Parathyroid adenoma (tissue), 2 donors: ENCODE results near the gene DGKD.
A peak's percentile ranks its signal among the peaks of the same experiment; 100 is the strongest.

Experiments used
- H2AFZ ChIP-seq: fragments of 300-600 bp; sonication (generic); one replicate; pipeline ENCODE4 v1.7.0; 2017; ENCODE audit warnings: antibody characterized with exemption, mild to moderate bottlenecking
- H3K27ac ChIP-seq: fragments of 300-600 bp; sonication (generic); one replicate; pipeline ENCODE4 v1.7.0; 2017
- H3K27me3 ChIP-seq: fragments of 300-600 bp; sonication (generic); one replicate; pipeline ENCODE4 v1.7.0; 2017; ENCODE audit warnings: low read length; ENCODE audit not compliant: control insufficient read depth, insufficient read depth
- H3K36me3 ChIP-seq: fragments of 300-600 bp; sonication (generic); one replicate; pipeline ENCODE4 v1.7.0; 2017; ENCODE audit warnings: low read length; ENCODE audit not compliant: control insufficient read depth, insufficient read depth
- H3K4me1 ChIP-seq: fragments of 300-600 bp; sonication (generic); one replicate; pipeline ENCODE4 v1.7.0; 2017; ENCODE audit warnings: control low read depth
- H3K4me2 ChIP-seq: fragments of 300-600 bp; sonication (generic); one replicate; pipeline ENCODE4 v1.7.0; 2017; ENCODE audit warnings: low read length
- H3K4me3 ChIP-seq: fragments of 300-600 bp; sonication (generic); one replicate; pipeline ENCODE4 v1.7.0; 2017; ENCODE audit warnings: low read depth, low read length
- H3K79me2 ChIP-seq: fragments of 300-600 bp; sonication (generic); one replicate; pipeline ENCODE4 v1.7.0; 2017; ENCODE audit warnings: control low read depth
- H3K9ac ChIP-seq: fragments of 300-600 bp; sonication (generic); one replicate; pipeline ENCODE4 v1.7.0; 2017; ENCODE audit warnings: mild to moderate bottlenecking
- H3K9me3 ChIP-seq: fragments of 300-600 bp; sonication (generic); one replicate; pipeline ENCODE4 v1.7.0; 2017; ENCODE audit warnings: low read length; ENCODE audit not compliant: control insufficient read depth
- TF ChIP-seq, protein P1 (sequence below): fragments of 300-600 bp; sonication (generic); IDR thresholded peaks from one replicate; pipeline ENCODE4 v1.7.0; 2017; ENCODE audit warnings: antibody characterized with exemption, mild to moderate bottlenecking
- donor health status: primary hyperparathyroidism.

Gene DGKD

GRCh38 chr2:233404222-233404621 is 49.9 kb downstream of the DGKD start:
- H3K36me3 ChIP-seq, result no peaks in the 10 kb centered on the region
- no peak overlapping the region for H3K4me3 ChIP-seq
- no peak overlapping the region for H3K4me2 ChIP-seq
- H3K9ac ChIP-seq, result no peak overlapping the region
- no peaks in the 10 kb centered on the region for H3K9me3 ChIP-seq
- no peaks in the 10 kb centered on the region for H3K4me1 ChIP-seq
- no peak overlapping the region for H2AFZ ChIP-seq
- H3K27ac ChIP-seq, result no peak overlapping the region
- H3K79me2 ChIP-seq, result no peaks in the 10 kb centered on the region
- TF ChIP-seq, protein P1, sequence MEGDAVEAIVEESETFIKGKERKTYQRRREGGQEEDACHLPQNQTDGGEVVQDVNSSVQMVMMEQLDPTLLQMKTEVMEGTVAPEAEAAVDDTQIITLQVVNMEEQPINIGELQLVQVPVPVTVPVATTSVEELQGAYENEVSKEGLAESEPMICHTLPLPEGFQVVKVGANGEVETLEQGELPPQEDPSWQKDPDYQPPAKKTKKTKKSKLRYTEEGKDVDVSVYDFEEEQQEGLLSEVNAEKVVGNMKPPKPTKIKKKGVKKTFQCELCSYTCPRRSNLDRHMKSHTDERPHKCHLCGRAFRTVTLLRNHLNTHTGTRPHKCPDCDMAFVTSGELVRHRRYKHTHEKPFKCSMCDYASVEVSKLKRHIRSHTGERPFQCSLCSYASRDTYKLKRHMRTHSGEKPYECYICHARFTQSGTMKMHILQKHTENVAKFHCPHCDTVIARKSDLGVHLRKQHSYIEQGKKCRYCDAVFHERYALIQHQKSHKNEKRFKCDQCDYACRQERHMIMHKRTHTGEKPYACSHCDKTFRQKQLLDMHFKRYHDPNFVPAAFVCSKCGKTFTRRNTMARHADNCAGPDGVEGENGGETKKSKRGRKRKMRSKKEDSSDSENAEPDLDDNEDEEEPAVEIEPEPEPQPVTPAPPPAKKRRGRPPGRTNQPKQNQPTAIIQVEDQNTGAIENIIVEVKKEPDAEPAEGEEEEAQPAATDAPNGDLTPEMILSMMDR, result peak; percentile 26
- no peaks in the 10 kb centered on the region for H3K27me3 ChIP-seq

DNA sequence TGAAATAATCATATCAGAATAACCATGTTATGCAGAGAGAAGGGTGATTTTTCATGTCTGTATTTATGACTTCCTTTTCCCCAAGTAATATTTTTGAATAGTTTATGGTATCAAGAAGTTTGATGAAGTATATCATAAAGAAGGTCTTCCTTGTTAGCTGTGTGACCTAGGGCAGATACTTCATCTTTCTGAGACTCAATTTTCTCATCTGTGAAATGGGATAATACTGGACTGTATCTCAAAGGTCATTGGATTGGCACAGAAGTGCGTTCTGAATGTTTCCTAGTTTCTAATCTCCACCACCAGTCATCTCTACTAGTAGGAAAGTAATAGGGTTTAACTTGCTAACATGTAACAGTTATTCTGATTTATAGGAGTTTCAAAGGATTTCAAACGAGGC is 52.6 kb downstream of the DGKD start:
- TF ChIP-seq, protein P1, result no peak

GRCh38 chr2:233407771-233408181 is 53.5 kb downstream of the DGKD start:
- Histone ChIP-seq H3K9me3 (no peaks in the 10 kb centered on the region), H2AFZ (no peak overlapping the region), H3K4me2 (no peak overlapping the region), H3K79me2 (no peaks in the 10 kb centered on the region), H3K36me3 (no peaks in the 10 kb centered on the region), H3K27me3 (no peaks in the 10 kb centered on the region), H3K4me3 (no peak overlapping the region), H3K4me1 (no peaks in the 10 kb centered on the region), H3K27ac (no peak overlapping the region), H3K9ac (no peak overlapping the region)
- TF ChIP-seq, protein P1, result no peak

More for the DNA sequence above, 52.6 kb downstream of the DGKD start:
- Histone ChIP-seq H3K4me3 (no peak overlapping the region), H3K36me3 (no peaks in the 10 kb centered on the region), H3K9me3 (no peaks in the 10 kb centered on the region), H2AFZ (no peak overlapping the region), H3K4me1 (no peaks in the 10 kb centered on the region), H3K4me2 (no peak overlapping the region), H3K9ac (no peak overlapping the region), H3K79me2 (no peaks in the 10 kb centered on the region), H3K27ac (no peak overlapping the region), H3K27me3 (no peaks in the 10 kb centered on the region)

DNA sequence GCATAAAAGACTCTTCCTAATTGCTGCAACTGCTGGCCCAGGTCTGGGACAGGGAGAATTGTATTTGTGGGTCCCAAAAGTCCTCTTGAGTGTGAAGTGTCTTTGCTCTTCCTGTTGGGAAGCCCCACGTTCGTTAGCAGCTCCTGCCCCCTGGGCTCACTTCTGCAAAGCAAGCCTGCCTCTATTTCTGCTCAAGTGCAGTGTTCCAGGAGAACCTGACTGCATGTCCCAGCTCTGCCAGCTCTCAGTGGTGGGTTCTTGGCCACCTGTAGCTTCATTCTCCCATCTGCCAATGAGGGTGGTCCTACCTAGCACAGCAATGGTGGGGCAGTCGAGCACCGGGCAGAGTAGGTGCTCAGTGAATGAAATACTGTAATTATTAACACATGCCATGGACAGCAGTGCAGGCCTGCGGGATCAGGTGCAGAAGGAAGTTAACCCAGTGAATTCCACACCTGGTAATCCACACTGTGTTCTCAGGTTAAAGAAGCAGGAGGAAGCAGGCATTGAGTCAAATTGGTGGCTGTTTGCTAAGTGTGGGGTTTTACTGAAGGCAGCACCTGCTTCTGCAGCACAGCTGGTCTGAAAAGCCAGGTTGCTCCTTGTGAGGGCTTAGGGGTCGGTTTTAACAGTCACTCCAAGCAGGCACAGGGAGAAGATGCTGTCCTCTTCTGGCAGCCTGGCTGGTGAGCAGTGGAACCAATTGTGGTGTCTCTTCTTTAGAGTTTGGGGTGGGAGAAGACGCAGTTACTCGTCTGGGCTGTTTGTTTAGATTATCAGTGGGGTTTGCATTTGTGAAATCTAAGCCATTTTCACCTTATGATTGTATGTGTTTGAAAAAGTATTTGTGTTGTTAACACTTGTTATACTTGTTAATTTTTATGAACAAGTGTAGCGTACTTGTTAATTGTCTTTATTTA is 54.3 kb downstream of the DGKD start:
- no peak overlapping the region for H3K4me2 ChIP-seq
- no peak overlapping the region for H2AFZ ChIP-seq
- H3K27ac ChIP-seq, result no peak overlapping the region
- no peak overlapping the region for H3K9ac ChIP-seq
- no peak overlapping the region for H3K4me3 ChIP-seq
- H3K27me3 ChIP-seq, result no peaks in the 10 kb centered on the region
- H3K9me3 ChIP-seq, result no peaks in the 10 kb centered on the region
- TF ChIP-seq, protein P1, result no peak
- H3K36me3 ChIP-seq, result no peaks in the 10 kb centered on the region
- peaks cover 3% of the 10 kb centered on the region for H3K4me1 ChIP-seq
- H3K79me2 ChIP-seq, result no peaks in the 10 kb centered on the region
